WTC11 (cell line): ENCODE results near the gene ATXN7L3. TPM values are rescaled to one million over a fixed set of nuclear protein-coding genes. Genes with fewer than 3 reads are reported as not detected.

Experiments used
- ATAC-seq: fragments of 200-7000 bp; cut with Tn5 transposase; 2 replicates; pipeline ENCODE4 v1.10.0; 2021; ENCODE audit warnings: mild to moderate bottlenecking, moderate library complexity
- CTCF ChIA-PET: fragments of 300-600 bp; sonication (Branson Sonifier 250); formaldehyde crosslinking; loops from one replicate; lab custom pipeline; 2021; ENCODE audit warnings: antibody characterized with exemption; lab: Charles Lee
- POLR2A ChIA-PET: fragments of 350-600 bp; sonication (Branson Sonifier 250); formaldehyde crosslinking; loops from one replicate; lab custom pipeline; 2021; ENCODE audit warnings: antibody characterized with exemption; lab: Charles Lee
- DNase-seq: peaks from one replicate; pipeline ENCODE4 v3.0.0; 2021; ENCODE audit warnings: low spot score
- H3K27ac Mint-ChIP-seq: 2 replicates; pipeline ENCODE4 v1.8.0; 2021; ENCODE audit warnings: mixed read lengths
- H3K27me3 Mint-ChIP-seq: 2 replicates; pipeline ENCODE4 v1.8.0; 2021; ENCODE audit warnings: low read depth, mild to moderate bottlenecking, moderate library complexity, mixed read lengths
- H3K36me3 Mint-ChIP-seq: 2 replicates; pipeline ENCODE4 v1.8.0; 2021; ENCODE audit warnings: mixed read lengths
- H3K4me1 Mint-ChIP-seq: 2 replicates; pipeline ENCODE4 v1.8.0; 2022; ENCODE audit warnings: mixed read lengths
- H3K4me3 Mint-ChIP-seq: 2 replicates; pipeline ENCODE4 v1.8.0; 2021; ENCODE audit warnings: mild to moderate bottlenecking, moderate library complexity, mixed read lengths
- H3K9me3 Mint-ChIP-seq: 2 replicates; pipeline ENCODE4 v1.8.0; 2021; ENCODE audit warnings: mixed read lengths
- CBFB ChIP-seq: sonication (generic); formaldehyde crosslinking; IDR thresholded peaks from 2 replicates; pipeline ENCODE4 v1.8.1; 2022; ENCODE audit warnings: mild to moderate bottlenecking, low read depth, missing genetic modification reagents
- MAX ChIP-seq: sonication (generic); formaldehyde crosslinking; IDR thresholded peaks from 2 replicates; pipeline ENCODE4 v1.8.0; 2022; ENCODE audit warnings: mild to moderate bottlenecking, missing genetic modification reagents
- NFE2L1 ChIP-seq: sonication (generic); formaldehyde crosslinking; IDR thresholded peaks from 2 replicates; pipeline ENCODE4 v1.8.1; 2023; ENCODE audit warnings: missing genetic modification reagents
- TEAD4 ChIP-seq: sonication (generic); formaldehyde crosslinking; IDR thresholded peaks from 2 replicates; pipeline ENCODE4 v1.8.0; 2022; ENCODE audit warnings: mild to moderate bottlenecking, missing genetic modification reagents
- total RNA-seq: library from RNA; stranded (reverse); gene quantifications from 3 replicates; pipeline ENCODE4 v1.2.3, GENCODE V29; 2021
- TF ChIP-seq, protein P1 (sequence below): sonication (generic); formaldehyde crosslinking; conservative IDR thresholded peaks from 2 replicates; pipeline ENCODE4 v1.8.1; 2023; ENCODE audit warnings: mild to moderate bottlenecking, low read depth, missing genetic modification reagents, moderate library complexity
- TF ChIP-seq, protein P2 (sequence below): sonication (generic); formaldehyde crosslinking; IDR thresholded peaks from 2 replicates; pipeline ENCODE4 v1.8.1; 2023; ENCODE audit warnings: mild to moderate bottlenecking, missing genetic modification reagents
- TF ChIP-seq, protein P3 (sequence below): sonication (generic); formaldehyde crosslinking; IDR thresholded peaks from 2 replicates; pipeline ENCODE4 v1.8.0; 2022; ENCODE audit warnings: mild to moderate bottlenecking, missing genetic modification reagents
- TF ChIP-seq, protein P4 (sequence below): fragments of 250-450 bp; sonication (Bioruptor Pico); IDR thresholded peaks from 2 replicates; pipeline ENCODE4 v1.9.0; 2021; ENCODE audit warnings: mild to moderate bottlenecking, borderline replicate concordance
- TF ChIP-seq, protein P5 (sequence below): sonication (generic); formaldehyde crosslinking; IDR thresholded peaks from 2 replicates; pipeline ENCODE4 v1.8.1; 2022; ENCODE audit warnings: mild to moderate bottlenecking, missing genetic modification reagents, moderate library complexity, borderline replicate concordance

ATXN7L3 gene
- total RNA-seq, 1 experiment from 2014 or later, result 114 TPM

DNA sequence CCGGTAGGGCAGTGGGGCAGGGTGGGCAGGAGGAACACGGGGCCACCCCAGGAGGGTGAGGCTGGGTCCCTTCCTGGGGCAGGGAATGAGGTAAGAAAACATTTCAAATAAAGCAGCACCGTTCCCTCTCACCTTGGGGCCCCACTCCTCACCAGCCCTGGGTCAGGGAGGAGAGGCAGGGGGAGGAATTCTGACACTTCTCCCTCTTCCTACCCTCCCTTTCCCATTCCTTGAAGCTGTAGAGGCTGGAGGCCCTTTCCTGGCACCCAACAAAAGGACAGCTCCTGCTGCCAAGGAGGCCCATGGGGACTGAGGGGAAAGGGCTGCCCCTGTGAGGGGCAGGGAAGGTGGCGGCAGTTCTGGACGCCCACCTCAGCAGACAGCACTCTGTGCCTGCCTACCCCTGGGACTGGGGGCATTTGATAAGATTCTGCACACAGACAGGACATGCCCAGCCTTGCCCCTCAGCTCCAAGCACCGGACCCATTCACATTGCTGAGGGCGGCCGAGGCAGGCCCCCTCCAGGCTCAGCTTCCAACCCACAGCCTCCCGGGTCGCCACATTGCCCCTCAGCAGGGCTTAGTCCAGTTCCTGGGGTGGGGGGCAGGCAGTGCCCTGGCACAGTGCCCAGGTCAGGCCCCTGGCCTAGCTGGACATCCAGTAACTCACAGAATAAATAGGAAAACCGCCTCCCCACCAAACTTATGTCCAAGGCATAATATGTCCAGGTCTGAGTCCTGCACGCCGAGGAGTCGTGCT, 6.2 kb downstream of the ATXN7L3 start (continued):
- TF ChIP-seq, protein P1, sequence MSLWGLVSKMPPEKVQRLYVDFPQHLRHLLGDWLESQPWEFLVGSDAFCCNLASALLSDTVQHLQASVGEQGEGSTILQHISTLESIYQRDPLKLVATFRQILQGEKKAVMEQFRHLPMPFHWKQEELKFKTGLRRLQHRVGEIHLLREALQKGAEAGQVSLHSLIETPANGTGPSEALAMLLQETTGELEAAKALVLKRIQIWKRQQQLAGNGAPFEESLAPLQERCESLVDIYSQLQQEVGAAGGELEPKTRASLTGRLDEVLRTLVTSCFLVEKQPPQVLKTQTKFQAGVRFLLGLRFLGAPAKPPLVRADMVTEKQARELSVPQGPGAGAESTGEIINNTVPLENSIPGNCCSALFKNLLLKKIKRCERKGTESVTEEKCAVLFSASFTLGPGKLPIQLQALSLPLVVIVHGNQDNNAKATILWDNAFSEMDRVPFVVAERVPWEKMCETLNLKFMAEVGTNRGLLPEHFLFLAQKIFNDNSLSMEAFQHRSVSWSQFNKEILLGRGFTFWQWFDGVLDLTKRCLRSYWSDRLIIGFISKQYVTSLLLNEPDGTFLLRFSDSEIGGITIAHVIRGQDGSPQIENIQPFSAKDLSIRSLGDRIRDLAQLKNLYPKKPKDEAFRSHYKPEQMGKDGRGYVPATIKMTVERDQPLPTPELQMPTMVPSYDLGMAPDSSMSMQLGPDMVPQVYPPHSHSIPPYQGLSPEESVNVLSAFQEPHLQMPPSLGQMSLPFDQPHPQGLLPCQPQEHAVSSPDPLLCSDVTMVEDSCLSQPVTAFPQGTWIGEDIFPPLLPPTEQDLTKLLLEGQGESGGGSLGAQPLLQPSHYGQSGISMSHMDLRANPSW (CRISPR knock-in tag), result no peak
- TF ChIP-seq, protein P2, sequence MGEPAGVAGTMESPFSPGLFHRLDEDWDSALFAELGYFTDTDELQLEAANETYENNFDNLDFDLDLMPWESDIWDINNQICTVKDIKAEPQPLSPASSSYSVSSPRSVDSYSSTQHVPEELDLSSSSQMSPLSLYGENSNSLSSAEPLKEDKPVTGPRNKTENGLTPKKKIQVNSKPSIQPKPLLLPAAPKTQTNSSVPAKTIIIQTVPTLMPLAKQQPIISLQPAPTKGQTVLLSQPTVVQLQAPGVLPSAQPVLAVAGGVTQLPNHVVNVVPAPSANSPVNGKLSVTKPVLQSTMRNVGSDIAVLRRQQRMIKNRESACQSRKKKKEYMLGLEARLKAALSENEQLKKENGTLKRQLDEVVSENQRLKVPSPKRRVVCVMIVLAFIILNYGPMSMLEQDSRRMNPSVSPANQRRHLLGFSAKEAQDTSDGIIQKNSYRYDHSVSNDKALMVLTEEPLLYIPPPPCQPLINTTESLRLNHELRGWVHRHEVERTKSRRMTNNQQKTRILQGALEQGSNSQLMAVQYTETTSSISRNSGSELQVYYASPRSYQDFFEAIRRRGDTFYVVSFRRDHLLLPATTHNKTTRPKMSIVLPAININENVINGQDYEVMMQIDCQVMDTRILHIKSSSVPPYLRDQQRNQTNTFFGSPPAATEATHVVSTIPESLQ (CRISPR knock-in tag), result no peak
- TF ChIP-seq, protein P3, sequence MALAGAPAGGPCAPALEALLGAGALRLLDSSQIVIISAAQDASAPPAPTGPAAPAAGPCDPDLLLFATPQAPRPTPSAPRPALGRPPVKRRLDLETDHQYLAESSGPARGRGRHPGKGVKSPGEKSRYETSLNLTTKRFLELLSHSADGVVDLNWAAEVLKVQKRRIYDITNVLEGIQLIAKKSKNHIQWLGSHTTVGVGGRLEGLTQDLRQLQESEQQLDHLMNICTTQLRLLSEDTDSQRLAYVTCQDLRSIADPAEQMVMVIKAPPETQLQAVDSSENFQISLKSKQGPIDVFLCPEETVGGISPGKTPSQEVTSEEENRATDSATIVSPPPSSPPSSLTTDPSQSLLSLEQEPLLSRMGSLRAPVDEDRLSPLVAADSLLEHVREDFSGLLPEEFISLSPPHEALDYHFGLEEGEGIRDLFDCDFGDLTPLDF, result no peak

DNA sequence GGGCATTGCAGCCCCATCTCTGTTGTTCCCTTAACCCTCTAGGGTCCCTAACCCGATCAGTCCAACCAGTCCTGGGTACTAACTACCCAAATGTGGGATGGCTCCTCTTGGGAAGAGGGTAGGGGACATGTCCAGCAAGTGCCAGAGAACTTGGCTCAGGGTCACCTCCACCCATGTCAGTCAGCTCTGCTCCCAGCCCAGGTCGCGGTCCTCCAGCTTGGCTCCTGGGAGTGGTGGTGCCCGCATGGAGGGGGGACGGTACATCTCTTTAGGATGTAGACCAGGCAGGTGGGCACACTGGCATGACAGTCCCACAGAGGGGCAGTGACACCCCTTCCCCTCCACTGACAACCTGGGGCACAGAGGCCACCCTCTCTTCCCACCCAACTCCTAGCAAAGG, 6.9 kb downstream of the ATXN7L3 start:
- TF ChIP-seq, protein P4, sequence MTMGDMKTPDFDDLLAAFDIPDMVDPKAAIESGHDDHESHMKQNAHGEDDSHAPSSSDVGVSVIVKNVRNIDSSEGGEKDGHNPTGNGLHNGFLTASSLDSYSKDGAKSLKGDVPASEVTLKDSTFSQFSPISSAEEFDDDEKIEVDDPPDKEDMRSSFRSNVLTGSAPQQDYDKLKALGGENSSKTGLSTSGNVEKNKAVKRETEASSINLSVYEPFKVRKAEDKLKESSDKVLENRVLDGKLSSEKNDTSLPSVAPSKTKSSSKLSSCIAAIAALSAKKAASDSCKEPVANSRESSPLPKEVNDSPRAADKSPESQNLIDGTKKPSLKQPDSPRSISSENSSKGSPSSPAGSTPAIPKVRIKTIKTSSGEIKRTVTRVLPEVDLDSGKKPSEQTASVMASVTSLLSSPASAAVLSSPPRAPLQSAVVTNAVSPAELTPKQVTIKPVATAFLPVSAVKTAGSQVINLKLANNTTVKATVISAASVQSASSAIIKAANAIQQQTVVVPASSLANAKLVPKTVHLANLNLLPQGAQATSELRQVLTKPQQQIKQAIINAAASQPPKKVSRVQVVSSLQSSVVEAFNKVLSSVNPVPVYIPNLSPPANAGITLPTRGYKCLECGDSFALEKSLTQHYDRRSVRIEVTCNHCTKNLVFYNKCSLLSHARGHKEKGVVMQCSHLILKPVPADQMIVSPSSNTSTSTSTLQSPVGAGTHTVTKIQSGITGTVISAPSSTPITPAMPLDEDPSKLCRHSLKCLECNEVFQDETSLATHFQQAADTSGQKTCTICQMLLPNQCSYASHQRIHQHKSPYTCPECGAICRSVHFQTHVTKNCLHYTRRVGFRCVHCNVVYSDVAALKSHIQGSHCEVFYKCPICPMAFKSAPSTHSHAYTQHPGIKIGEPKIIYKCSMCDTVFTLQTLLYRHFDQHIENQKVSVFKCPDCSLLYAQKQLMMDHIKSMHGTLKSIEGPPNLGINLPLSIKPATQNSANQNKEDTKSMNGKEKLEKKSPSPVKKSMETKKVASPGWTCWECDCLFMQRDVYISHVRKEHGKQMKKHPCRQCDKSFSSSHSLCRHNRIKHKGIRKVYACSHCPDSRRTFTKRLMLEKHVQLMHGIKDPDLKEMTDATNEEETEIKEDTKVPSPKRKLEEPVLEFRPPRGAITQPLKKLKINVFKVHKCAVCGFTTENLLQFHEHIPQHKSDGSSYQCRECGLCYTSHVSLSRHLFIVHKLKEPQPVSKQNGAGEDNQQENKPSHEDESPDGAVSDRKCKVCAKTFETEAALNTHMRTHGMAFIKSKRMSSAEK (CRISPR knock-in tag), result no peak
- TF ChIP-seq MAX (CRISPR knock-in tag) (no peak), TEAD4 (no peak), NFE2L1 (CRISPR knock-in tag) (no peak), CBFB (CRISPR knock-in tag) (no peak)
- TF ChIP-seq, protein P5, sequence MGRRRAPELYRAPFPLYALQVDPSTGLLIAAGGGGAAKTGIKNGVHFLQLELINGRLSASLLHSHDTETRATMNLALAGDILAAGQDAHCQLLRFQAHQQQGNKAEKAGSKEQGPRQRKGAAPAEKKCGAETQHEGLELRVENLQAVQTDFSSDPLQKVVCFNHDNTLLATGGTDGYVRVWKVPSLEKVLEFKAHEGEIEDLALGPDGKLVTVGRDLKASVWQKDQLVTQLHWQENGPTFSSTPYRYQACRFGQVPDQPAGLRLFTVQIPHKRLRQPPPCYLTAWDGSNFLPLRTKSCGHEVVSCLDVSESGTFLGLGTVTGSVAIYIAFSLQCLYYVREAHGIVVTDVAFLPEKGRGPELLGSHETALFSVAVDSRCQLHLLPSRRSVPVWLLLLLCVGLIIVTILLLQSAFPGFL, result no peak
- H3K9me3 Mint-ChIP-seq, result no peaks in the 10 kb centered on the region
- ATAC-seq (no peak), DNase-seq (no peak)
- H3K4me1 Mint-ChIP-seq, result peaks cover 25% of the 10 kb centered on the region
- H3K27ac Mint-ChIP-seq, result peak overlapping the region; percentile 77; the same call in 1 of the 2 replicates
- no peak overlapping the region for H3K4me3 Mint-ChIP-seq
- CTCF ChIA-PET, result interaction anchor here (1.0 to 2.4 kb wide), 10 partner anchors 11 to 186 kb away, joined by 3 to 7 read pairs (median 4); no protein-coding TSS in a partner anchor
- no peaks in the 10 kb centered on the region for H3K27me3 Mint-ChIP-seq
- peaks cover 42% of the 10 kb centered on the region for H3K36me3 Mint-ChIP-seq
- POLR2A ChIA-PET, result interaction anchor here (0.6 kb wide), 1 partner anchor 25 kb away, joined by 3 read pairs; no protein-coding TSS in a partner anchor
